ENCODE results near the gene GABBR2. TPM values are rescaled to one million over a fixed set of nuclear protein-coding genes. Genes with fewer than 3 reads are reported as not detected.
"Not testable (repeated sequence)": the region's sequence is repeated elsewhere in the genome, so short reads cannot be mapped to it uniquely, and the experiment has no call there.

GABBR2 gene
- polyA plus RNA-seq, 6 donors from 2014 or later = not detected

DNA sequence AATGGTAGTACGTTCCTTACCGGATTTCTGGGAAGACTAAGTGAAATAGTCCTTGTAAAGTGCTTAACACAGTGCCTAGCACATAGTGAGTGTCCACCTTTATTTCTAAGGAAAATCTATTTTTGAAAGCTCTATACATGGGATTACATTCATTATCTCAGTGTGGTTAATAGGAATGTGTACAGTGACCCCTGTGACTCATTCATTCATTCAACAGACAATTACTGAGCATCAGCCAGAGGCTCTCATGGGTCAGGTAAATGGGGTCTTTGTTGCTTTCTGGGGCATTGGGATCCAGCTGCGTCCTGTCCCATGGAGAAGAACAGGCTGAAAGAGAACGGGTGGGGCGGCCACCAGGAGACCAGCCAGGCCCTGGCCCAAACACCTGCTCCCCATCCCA, 227.1 kb downstream of the GABBR2 start:
- no peaks in the 10 kb centered on the region for H3K4me1 Mint-ChIP-seq
- ATAC-seq (ENCODE audit: low read depth in 2 of 2) (no peak), DNase-seq (no peak)
- peaks cover 35 to 66% (median 56%) of the 10 kb centered on the region in 3 donors for H3K27me3 Mint-ChIP-seq
- peaks cover 0 to 6% of the 10 kb centered on the region in 2 donors for H3K36me3 Mint-ChIP-seq
- no peak overlapping the region for H3K27ac Mint-ChIP-seq
- no peaks in the 10 kb centered on the region for H3K9me3 Mint-ChIP-seq
- H3K4me3 Mint-ChIP-seq = no peak overlapping the region

DNA sequence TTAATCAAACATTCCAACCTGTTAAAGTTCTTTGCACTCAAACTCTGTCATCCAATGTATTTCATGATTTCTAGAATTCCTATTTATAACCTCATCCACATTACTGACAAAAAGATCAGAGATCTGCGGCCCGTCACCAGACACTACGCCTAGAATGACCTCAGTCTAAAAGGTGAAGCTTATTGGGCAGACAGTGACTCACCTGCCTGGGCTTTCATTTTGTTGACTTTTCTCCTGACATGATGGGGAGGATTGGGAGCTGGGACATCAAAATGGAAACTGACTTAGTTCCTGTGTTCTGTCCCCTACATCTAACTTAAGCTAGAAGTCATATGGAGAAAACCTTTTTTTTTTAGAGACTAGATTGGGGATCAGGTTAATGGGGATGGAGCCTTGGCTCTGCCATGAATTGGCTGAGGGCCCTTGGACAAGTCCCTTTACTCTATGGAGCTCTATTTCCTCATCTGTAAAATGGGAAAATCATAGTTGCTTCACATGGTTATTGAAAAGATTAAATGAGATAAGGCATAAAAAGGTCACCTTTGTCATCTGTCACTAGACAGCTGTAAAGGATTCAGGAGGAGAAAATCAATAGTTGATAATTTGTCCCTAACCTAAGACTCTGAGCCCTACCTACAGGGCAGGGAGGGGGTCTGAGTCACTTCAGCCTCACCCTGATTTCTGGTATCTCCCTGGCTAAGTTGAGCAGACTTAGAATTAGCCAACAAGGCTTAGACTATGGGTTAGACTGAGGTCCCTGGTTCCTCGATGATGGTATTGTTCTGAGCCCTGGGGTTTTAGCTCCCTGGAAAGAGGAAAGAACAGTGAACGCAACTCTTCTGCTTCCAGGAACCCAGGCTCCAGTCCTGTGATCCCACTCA, 228.5 kb downstream of the GABBR2 start:
- H3K9me3 Mint-ChIP-seq = no peaks in the 10 kb centered on the region
- H3K27ac Mint-ChIP-seq = peak overlapping the region in 1 of 6 donors; percentile 71
- H3K36me3 Mint-ChIP-seq = peaks cover 0 to 6% of the 10 kb centered on the region in 2 donors
- no peak overlapping the region for H3K4me3 Mint-ChIP-seq
- H3K27me3 Mint-ChIP-seq = peaks cover 35 to 56% (median 45%) of the 10 kb centered on the region in 3 donors
- no peaks in the 10 kb centered on the region for H3K4me1 Mint-ChIP-seq
- ATAC-seq (ENCODE audit: low read depth in 2 of 2) (no peak), DNase-seq (no peak)

DNA sequence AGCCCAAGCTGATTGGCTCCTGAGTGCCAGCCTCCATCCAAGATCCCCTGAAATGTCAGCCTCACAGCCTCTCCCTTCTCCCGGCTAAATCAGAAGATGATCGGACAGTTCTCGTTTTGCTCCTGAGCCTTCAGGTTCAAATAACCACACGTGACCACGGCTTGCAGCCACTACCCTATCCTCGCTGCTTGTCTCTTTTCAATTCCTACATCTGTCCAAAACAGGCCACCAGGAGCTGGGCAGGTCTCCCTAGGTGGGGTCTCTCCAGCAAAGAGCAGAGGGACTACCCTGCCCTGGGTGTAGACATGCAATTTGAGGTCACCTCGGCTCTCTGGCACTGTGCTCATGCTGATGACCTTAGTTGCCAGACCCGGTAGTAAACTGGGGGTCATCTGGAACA, 229.3 kb downstream of the GABBR2 start:
- no peak overlapping the region for H3K27ac Mint-ChIP-seq
- H3K27me3 Mint-ChIP-seq = peaks cover 33 to 55% (median 38%) of the 10 kb centered on the region in 3 donors
- peaks cover 0 to 6% of the 10 kb centered on the region in 2 donors for H3K36me3 Mint-ChIP-seq
- DNase-seq = no peak
- ATAC-seq (ENCODE audit: low read depth in 2 of 2) = no peak
- no peak overlapping the region for H3K4me3 Mint-ChIP-seq
- H3K9me3 Mint-ChIP-seq = no peaks in the 10 kb centered on the region
- H3K4me1 Mint-ChIP-seq = peaks cover 0 to 3% (median 0%) of the 10 kb centered on the region in 3 donors

DNA sequence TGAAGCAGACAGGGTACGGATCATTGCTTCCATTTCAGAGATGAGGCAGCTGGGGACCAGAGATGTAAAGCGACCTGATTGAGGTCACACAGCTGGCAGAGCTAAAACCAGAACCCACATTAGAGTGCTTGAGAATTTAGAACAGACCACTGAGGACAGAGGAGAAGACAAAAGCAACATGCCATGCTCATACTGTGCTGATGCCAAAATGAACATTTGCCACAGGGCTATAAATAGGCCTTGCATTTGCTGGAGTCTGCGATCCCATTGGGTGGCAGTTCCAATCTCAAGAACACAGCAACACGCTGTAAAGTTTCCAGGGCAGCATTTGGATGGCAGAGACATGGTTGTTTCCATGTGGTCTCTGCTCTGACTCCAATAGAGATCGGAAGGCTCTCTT, 230.9 kb downstream of the GABBR2 start:
- peaks cover 0 to 3% (median 0%) of the 10 kb centered on the region in 3 donors for H3K4me1 Mint-ChIP-seq
- H3K36me3 Mint-ChIP-seq = peaks cover 0 to 3% of the 10 kb centered on the region in 2 donors
- no peak for ATAC-seq (ENCODE audit: low read depth in 2 of 2)
- no peak overlapping the region for H3K4me3 Mint-ChIP-seq
- peaks cover 20 to 40% (median 27%) of the 10 kb centered on the region in 3 donors for H3K27me3 Mint-ChIP-seq
- H3K27ac Mint-ChIP-seq = no peak overlapping the region
- no peaks in the 10 kb centered on the region for H3K9me3 Mint-ChIP-seq
- DNase-seq = no peak

DNA sequence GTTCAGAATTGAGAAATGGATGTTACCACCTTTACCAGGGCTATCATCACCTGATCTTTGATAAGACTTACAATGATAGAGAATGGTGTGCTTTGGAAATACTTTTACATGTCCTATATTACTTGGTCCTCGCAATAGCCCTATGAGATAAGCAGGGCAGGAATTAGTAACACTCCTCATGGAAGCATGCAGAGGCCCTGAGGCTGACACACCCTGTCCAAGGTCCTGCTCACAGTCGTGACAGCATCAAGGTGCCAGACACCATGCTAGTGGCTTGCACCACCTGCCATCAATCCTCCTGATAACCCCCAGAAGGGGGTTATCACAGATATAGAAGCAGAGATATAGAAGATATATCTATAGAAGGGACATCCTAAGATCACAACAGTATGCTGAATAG, 236.5 kb downstream of the GABBR2 start:
- peaks cover 0 to 18% (median 8%) of the 10 kb centered on the region in 3 donors for H3K27me3 Mint-ChIP-seq
- DNase-seq (no peak), ATAC-seq (ENCODE audit: low read depth in 2 of 2) (no peak)
- peaks cover 0 to 11% (median 4%) of the 10 kb centered on the region in 7 donors for H3K9me3 Mint-ChIP-seq
- H3K4me1 Mint-ChIP-seq = peaks cover 0 to 3% (median 0%) of the 10 kb centered on the region in 3 donors
- no peaks in the 10 kb centered on the region for H3K36me3 Mint-ChIP-seq
- H3K4me3 Mint-ChIP-seq = no peak overlapping the region
- H3K27ac Mint-ChIP-seq = no peak overlapping the region

DNA sequence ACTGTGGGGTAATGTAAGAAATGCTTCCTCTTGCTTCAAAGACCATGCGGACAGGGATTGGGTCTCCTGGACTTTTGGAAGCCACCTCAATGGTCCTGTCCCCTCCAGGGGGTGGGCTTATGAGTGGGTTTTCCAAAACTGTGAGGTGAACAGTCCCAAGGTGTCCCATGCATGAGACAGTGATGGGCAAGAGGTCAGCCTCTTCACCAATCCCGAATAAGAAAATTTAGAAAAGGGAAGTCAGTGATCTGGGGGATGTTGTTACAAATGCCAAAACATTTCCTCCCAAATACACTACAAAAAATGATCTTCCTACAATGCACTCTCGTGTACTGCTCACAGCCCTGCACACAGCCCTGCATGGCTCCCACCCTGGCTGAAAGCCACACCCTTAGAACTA, 237.6 kb downstream of the GABBR2 start:
- H3K27me3 Mint-ChIP-seq = peaks cover 0 to 22% (median 14%) of the 10 kb centered on the region in 3 donors
- DNase-seq (no peak), ATAC-seq (ENCODE audit: low read depth in 2 of 2) (no peak)
- H3K9me3 Mint-ChIP-seq = peaks cover 0 to 11% (median 4%) of the 10 kb centered on the region in 7 donors
- H3K36me3 Mint-ChIP-seq = no peaks in the 10 kb centered on the region
- H3K4me1 Mint-ChIP-seq = peaks cover 0 to 3% (median 0%) of the 10 kb centered on the region in 3 donors
- H3K27ac Mint-ChIP-seq = no peak overlapping the region
- no peak overlapping the region for H3K4me3 Mint-ChIP-seq

DNA sequence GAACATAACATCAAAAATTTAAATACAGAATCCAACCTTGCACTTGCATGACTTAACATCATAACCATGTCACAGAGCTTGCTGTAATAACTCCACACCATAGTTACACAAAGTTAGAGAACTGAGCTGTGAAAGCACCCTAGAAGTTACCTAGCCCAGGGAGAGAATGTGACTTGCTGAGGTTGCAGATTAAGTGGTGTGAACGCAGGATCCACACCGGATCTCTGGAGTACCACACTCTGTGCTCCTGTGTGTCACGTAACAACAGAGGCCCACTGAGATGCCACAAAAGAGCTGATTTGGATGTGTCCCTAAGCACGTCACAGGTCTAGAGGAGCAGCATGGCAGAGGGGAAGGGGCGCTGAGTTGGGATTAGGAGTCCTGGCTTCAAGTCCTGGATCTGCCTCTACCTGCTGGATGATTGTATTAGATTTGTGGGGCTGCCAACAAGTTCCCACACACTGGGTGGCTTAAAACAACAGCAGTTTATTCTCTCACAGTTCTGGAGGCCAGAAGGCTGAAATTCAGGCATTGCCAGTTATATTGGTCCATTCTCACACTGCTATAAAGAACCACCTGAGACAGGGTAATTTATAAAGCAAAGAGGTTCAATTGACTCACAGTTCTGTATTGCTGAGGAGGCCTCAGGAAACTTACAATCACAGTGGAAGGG, 240.0 kb downstream of the GABBR2 start:
- no peaks in the 10 kb centered on the region for H3K4me1 Mint-ChIP-seq
- H3K9me3 Mint-ChIP-seq = peaks cover 0 to 13% (median 10%) of the 10 kb centered on the region in 7 donors
- no peaks in the 10 kb centered on the region for H3K36me3 Mint-ChIP-seq
- H3K4me3 Mint-ChIP-seq = no peak overlapping the region
- ATAC-seq (ENCODE audit: low read depth in 2 of 2) (no peak), DNase-seq (no peak)
- H3K27ac Mint-ChIP-seq = no peak overlapping the region
- peaks cover 0 to 22% (median 8%) of the 10 kb centered on the region in 3 donors for H3K27me3 Mint-ChIP-seq

DNA sequence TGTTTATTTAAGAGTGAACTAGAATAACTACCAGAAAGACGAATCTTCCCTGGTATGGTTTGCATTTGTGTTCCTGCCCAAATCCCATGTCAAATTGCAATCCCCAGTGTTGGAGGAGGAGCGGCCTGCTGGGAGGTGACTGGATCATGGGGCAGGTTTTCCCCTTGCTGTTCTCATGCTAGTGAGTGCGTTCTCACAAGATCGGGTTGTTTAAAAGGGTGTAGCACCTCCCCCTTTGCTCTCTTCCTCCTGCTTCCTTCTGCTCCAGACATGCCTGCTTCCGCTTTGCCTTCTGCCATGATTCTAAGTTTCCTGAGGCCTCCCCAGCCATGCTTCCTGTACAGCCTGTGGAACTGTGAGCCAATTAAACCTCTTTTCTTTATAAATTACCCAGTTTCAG, 242.9 kb downstream of the GABBR2 start:
- no peaks in the 10 kb centered on the region for H3K4me1 Mint-ChIP-seq
- H3K27ac Mint-ChIP-seq = no peak overlapping the region
- ATAC-seq (ENCODE audit: low read depth in 2 of 2) (no peak), DNase-seq (no peak)
- H3K36me3 Mint-ChIP-seq = peaks cover 4 to 7% of the 10 kb centered on the region in 2 donors
- no peak overlapping the region for H3K4me3 Mint-ChIP-seq
- H3K9me3 Mint-ChIP-seq = peaks cover 5 to 38% (median 33%) of the 10 kb centered on the region in 7 donors
- peaks cover 0 to 11% (median 8%) of the 10 kb centered on the region in 3 donors for H3K27me3 Mint-ChIP-seq

DNA sequence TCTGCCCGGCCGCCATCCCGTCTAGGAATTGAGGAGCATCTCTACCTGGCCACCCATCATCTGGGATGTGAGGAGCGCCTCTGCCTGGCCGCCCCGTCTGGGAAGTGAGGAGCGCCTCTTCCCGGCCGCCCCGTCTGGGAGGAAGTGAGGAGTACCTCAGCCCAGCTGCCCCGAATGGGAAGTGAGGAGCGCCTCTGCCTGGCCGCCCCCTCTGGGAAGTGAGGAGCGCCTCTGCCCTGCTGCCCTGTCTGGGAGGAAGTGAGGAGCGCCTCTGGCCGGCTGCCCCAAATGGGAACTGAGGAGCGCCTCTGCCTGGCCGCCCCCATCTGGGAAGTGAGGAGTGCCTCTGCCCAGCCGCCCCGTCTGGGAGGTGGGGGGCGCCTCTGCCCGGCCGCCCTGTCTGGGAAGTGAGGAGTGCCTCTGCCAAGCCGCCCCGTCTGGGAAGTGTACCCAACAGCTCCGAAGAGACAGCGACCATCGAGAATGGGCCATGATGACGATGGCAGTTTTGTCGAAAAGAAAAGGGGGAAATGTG, 244.5 kb downstream of the GABBR2 start:
- not testable (repeated sequence) for H3K4me3 Mint-ChIP-seq; ATAC-seq (ENCODE audit: low read depth in 2 of 2); H3K4me1 Mint-ChIP-seq; H3K27ac Mint-ChIP-seq; DNase-seq
- peaks cover 6 to 42% (median 37%) of the 10 kb centered on the region in 7 donors for H3K9me3 Mint-ChIP-seq
- peaks cover 4 to 16% of the 10 kb centered on the region in 2 donors for H3K36me3 Mint-ChIP-seq
- peaks cover under 1 to 11% (median 8%) of the 10 kb centered on the region in 3 donors for H3K27me3 Mint-ChIP-seq

DNA sequence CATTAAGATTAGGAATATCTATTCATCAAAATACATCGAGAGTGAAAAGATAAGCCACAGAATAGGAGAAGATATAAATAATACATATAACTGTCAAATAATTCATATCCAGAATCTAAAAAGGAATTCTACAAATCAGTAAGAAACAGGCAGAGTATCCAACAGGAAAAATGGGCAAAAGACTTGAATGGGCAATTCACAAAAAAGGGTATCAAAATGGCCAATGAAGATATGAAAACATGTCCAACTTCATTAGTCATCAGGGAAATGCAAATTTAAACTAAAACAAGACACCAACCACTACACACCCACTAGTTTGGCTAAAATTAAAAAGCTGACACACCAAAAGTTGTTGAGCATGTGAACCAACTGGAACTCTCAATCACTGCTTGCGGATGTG, 246.4 kb downstream of the GABBR2 start:
- Mint-ChIP-seq H3K36me3 (peaks cover 4 to 22% of the 10 kb centered on the region in 2 donors), H3K9me3 (peaks cover 11 to 54% (median 37%) of the 10 kb centered on the region in 7 donors), H3K27ac (peak overlapping the region in 1 of 6 donors; percentile 44), H3K4me3 (no peak overlapping the region), H3K4me1 (no peaks in the 10 kb centered on the region), H3K27me3 (peaks cover 5 to 12% (median 10%) of the 10 kb centered on the region in 3 donors)
- ATAC-seq (ENCODE audit: low read depth in 2 of 2) (no peak), DNase-seq (no peak)

DNA sequence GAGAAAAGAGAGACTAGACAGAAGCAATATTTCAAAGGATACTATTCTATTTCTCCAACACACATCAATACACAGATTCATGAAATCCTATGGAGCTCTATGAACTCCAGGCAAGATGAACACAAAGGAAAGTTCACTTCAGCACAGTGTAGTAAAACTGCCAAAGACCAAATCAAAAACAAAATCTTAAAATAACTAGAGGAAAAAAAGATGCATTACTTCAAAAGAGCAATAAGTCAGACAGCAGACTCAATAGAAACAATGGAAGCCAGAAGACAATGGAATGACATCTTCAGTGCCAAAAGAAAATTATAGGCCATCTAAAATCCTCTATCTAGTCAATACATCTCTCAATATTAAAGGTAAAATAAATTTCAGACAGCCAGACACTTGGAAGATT, 248.0 kb downstream of the GABBR2 start:
- peaks cover 11 to 54% (median 31%) of the 10 kb centered on the region in 7 donors for H3K9me3 Mint-ChIP-seq
- peaks cover 8 to 21% (median 20%) of the 10 kb centered on the region in 3 donors for H3K27me3 Mint-ChIP-seq
- DNase-seq (no peak), ATAC-seq (ENCODE audit: low read depth in 2 of 2) (no peak)
- no peak overlapping the region for H3K27ac Mint-ChIP-seq
- H3K4me1 Mint-ChIP-seq = no peaks in the 10 kb centered on the region
- H3K4me3 Mint-ChIP-seq = no peak overlapping the region
- peaks cover 4 to 22% of the 10 kb centered on the region in 2 donors for H3K36me3 Mint-ChIP-seq

DNA sequence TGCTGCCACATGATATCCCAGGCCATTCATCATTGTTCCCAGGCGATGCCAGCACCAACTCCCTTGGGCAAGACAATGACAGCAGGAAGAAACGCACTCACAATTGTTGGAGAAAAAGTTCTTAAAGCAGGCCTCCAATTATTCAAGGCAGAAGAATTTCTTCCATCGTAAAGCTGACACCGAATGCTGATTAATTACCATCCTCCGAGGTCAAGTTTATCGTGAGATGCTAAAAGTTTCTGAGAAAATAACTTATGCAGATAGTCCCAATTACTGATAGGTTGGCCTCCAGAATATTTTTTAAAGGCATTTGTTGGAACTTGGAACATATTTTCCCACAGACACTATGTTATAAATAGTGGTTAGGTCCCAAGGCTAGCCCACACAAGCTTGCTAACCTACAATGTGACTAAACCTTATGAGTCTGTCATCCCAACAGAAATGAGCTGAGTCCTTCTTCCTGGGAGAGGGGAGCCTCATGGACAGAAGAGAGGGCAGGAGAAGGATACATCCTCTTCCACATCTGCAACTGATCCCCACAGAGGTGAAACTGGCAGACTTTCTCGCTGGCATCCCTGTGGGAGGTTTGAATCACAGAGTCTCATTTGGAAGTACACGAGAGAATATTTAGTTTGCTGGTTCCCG, 250.9 kb downstream of the GABBR2 start:
- H3K36me3 Mint-ChIP-seq = peaks cover 4 to 22% of the 10 kb centered on the region in 2 donors
- no peak overlapping the region for H3K27ac Mint-ChIP-seq
- DNase-seq (no peak), ATAC-seq (ENCODE audit: low read depth in 2 of 2) (no peak)
- peaks cover 11 to 46% (median 26%) of the 10 kb centered on the region in 7 donors for H3K9me3 Mint-ChIP-seq
- H3K4me3 Mint-ChIP-seq = no peak overlapping the region
- no peaks in the 10 kb centered on the region for H3K4me1 Mint-ChIP-seq
- H3K27me3 Mint-ChIP-seq = peaks cover 8 to 23% (median 21%) of the 10 kb centered on the region in 3 donors

DNA sequence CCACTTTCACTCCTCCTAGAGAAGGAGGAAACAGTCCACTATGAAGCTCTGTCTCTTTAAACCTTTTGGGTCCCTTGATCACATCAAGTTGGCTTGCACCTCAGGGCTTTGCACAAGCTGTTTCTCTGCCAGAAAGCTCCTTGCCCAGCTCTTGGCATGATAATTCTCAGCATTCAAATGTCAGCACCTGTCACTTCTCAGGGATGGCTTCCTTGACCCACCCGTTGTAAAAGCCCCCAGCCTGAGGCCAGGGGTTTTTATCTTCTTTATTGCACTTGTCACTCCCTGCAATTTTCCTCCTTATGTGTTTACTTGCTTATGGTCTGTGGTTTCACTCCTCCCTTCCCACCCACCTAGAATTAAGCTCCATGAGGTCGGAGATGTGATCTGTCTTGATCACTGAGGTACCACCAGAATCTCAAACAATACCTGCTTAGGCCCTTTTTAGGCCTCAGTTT, 252.6 kb downstream of the GABBR2 start:
- peaks cover 15 to 34% (median 32%) of the 10 kb centered on the region in 3 donors for H3K27me3 Mint-ChIP-seq
- peaks cover 0 to 19% of the 10 kb centered on the region in 2 donors for H3K36me3 Mint-ChIP-seq
- H3K4me3 Mint-ChIP-seq = peak overlapping the region in 1 of 8 donors; percentile 35
- ATAC-seq (ENCODE audit: low read depth in 2 of 2) (no peak), DNase-seq (no peak)
- H3K27ac Mint-ChIP-seq = no peak overlapping the region
- no peaks in the 10 kb centered on the region for H3K4me1 Mint-ChIP-seq
- peaks cover 9 to 30% (median 13%) of the 10 kb centered on the region in 7 donors for H3K9me3 Mint-ChIP-seq

All from naive B cell (primary cell).